Measurements from ENCODE around the gene LDLRAD4. TPM values are rescaled to one million over a fixed set of nuclear protein-coding genes. Genes with fewer than 3 reads are reported as not detected.

LDLRAD4 gene
- total RNA-seq, 1 experiment from 2014 or later, result not detected

GRCh38 chr18:13359210-13359609 lies 140.7 kb downstream of the LDLRAD4 start:
- Histone ChIP-seq H3K9me2 (replicated peaks; ENCODE audit: low read length) (no peaks in the 10 kb centered on the region), H3K79me2 (ENCODE audit: low read length) (no peaks in the 10 kb centered on the region), H3K27me3 (ENCODE audit: low read length) (peaks cover 57% of the 10 kb centered on the region), H3K36me3 (ENCODE audit: low read depth, low read length) (no peaks in the 10 kb centered on the region), H3K27ac (ENCODE audit: low read length) (no peak overlapping the region), H2AFZ (ENCODE audit: low read length) (no peak overlapping the region), H3F3A (ENCODE audit: low read length, unreplicated experiment) (no peaks in the 10 kb centered on the region), H3K9ac (ENCODE audit: low read length) (no peak overlapping the region), H4K20me1 (ENCODE audit: low read length) (no peaks in the 10 kb centered on the region), H3K4me3 (ENCODE audit: low read length) (no peak overlapping the region), H3K4me2 (ENCODE audit: low read length) (no peak overlapping the region), H3K4me1 (ENCODE audit: insufficient read depth, low read length) (no peaks in the 10 kb centered on the region), H3K9me3 (ENCODE audit: low read length) (no peaks in the 10 kb centered on the region)
- intact Hi-C loops (cut with micrococcal nuclease), result no loop called here
- TF ChIP-seq, protein P1, sequence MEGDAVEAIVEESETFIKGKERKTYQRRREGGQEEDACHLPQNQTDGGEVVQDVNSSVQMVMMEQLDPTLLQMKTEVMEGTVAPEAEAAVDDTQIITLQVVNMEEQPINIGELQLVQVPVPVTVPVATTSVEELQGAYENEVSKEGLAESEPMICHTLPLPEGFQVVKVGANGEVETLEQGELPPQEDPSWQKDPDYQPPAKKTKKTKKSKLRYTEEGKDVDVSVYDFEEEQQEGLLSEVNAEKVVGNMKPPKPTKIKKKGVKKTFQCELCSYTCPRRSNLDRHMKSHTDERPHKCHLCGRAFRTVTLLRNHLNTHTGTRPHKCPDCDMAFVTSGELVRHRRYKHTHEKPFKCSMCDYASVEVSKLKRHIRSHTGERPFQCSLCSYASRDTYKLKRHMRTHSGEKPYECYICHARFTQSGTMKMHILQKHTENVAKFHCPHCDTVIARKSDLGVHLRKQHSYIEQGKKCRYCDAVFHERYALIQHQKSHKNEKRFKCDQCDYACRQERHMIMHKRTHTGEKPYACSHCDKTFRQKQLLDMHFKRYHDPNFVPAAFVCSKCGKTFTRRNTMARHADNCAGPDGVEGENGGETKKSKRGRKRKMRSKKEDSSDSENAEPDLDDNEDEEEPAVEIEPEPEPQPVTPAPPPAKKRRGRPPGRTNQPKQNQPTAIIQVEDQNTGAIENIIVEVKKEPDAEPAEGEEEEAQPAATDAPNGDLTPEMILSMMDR (conservative IDR thresholded peaks at IDR 0.05; ENCODE audit: low read depth, low read length), result no peak
- TF ChIP-seq EZH2 (IDR thresholded peaks at IDR 0.05; ENCODE audit: low read length, unreplicated experiment) (no peak), EZH2phosphoT487 (IDR thresholded peaks at IDR 0.05; ENCODE audit: borderline replicate concordance, low read length) (no peak)
- no TSS peak for BruUV-seq (replicated peaks)
- ChIA-PET CTCF (no interaction called here), POLR2A (ENCODE audit: unreplicated experiment) (no interaction called here)
- DNase-seq (no peak), ATAC-seq (no peak)

DNA sequence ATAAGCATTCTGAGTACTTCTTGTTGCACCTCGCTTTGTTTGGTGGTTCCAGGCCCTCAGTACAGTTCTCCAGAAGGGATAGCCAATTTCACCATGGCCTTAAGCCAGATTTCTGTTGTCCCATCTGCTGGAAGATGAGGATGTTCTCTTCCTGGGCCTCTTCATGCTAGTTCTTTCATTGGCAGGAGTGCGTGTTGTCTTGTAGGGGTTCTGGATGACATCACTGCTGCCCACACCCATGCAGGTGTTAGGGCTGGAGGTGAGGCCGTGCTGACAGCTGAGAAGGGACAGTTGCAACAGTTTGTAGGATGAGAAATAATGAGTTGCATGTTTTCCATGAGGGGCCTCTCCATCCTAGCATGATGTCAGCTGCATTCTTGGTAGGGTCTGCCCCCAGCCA lies 142.9 kb downstream of the LDLRAD4 start:
- DNase-seq, result no peak
- Histone ChIP-seq H3K9ac (ENCODE audit: low read length) (no peak overlapping the region), H3K9me2 (replicated peaks; ENCODE audit: low read length) (no peaks in the 10 kb centered on the region), H3K9me3 (ENCODE audit: low read length) (no peaks in the 10 kb centered on the region), H3K4me3 (ENCODE audit: low read length) (no peak overlapping the region), H3K4me2 (ENCODE audit: low read length) (no peak overlapping the region), H4K20me1 (ENCODE audit: low read length) (no peaks in the 10 kb centered on the region), H3K79me2 (ENCODE audit: low read length) (no peaks in the 10 kb centered on the region), H3K27ac (ENCODE audit: low read length) (no peak overlapping the region), H3K4me1 (ENCODE audit: insufficient read depth, low read length) (no peaks in the 10 kb centered on the region), H2AFZ (ENCODE audit: low read length) (no peak overlapping the region), H3K36me3 (ENCODE audit: low read depth, low read length) (no peaks in the 10 kb centered on the region), H3K27me3 (ENCODE audit: low read length) (peaks cover 70% of the 10 kb centered on the region), H3F3A (ENCODE audit: low read length, unreplicated experiment) (no peaks in the 10 kb centered on the region)
- no TSS peak for BruUV-seq (replicated peaks)
- TF ChIP-seq EZH2 (IDR thresholded peaks at IDR 0.05; ENCODE audit: low read length, unreplicated experiment) (no peak), EZH2phosphoT487 (IDR thresholded peaks at IDR 0.05; ENCODE audit: borderline replicate concordance, low read length) (no peak)
- TF ChIP-seq, protein P1 (conservative IDR thresholded peaks at IDR 0.05; ENCODE audit: low read depth, low read length), result no peak
- ChIA-PET CTCF (no interaction called here), POLR2A (ENCODE audit: unreplicated experiment) (no interaction called here)
- intact Hi-C loops (cut with micrococcal nuclease), result no loop called here
- ATAC-seq, result no peak

GRCh38 chr18:13362051-13362450 lies 143.5 kb downstream of the LDLRAD4 start:
- Histone ChIP-seq H4K20me1 (ENCODE audit: low read length) (no peaks in the 10 kb centered on the region), H3K79me2 (ENCODE audit: low read length) (no peaks in the 10 kb centered on the region), H3K4me2 (ENCODE audit: low read length) (no peak overlapping the region), H3K36me3 (ENCODE audit: low read depth, low read length) (no peaks in the 10 kb centered on the region), H3K27ac (ENCODE audit: low read length) (no peak overlapping the region), H3K4me1 (ENCODE audit: insufficient read depth, low read length) (no peaks in the 10 kb centered on the region), H3K9me2 (replicated peaks; ENCODE audit: low read length) (no peaks in the 10 kb centered on the region), H3K27me3 (ENCODE audit: low read length) (peaks cover 73% of the 10 kb centered on the region), H2AFZ (ENCODE audit: low read length) (no peak overlapping the region), H3K4me3 (ENCODE audit: low read length) (no peak overlapping the region), H3F3A (ENCODE audit: low read length, unreplicated experiment) (no peaks in the 10 kb centered on the region), H3K9me3 (ENCODE audit: low read length) (no peaks in the 10 kb centered on the region), H3K9ac (ENCODE audit: low read length) (no peak overlapping the region)
- ATAC-seq (no peak), DNase-seq (no peak)
- ChIA-PET CTCF (no interaction called here), POLR2A (ENCODE audit: unreplicated experiment) (no interaction called here)
- BruUV-seq (replicated peaks), result no TSS peak
- TF ChIP-seq, protein P1 (conservative IDR thresholded peaks at IDR 0.05; ENCODE audit: low read depth, low read length), result no peak
- TF ChIP-seq EZH2phosphoT487 (IDR thresholded peaks at IDR 0.05; ENCODE audit: borderline replicate concordance, low read length) (no peak), EZH2 (IDR thresholded peaks at IDR 0.05; ENCODE audit: low read length, unreplicated experiment) (no peak)
- intact Hi-C loops (cut with micrococcal nuclease), result no loop called here
